PC-9 (cell line): ENCODE data around the gene KBTBD12. TPM values are rescaled to one million over a fixed set of nuclear protein-coding genes. Genes with fewer than 3 reads are reported as not detected.

Experiments
- BruUV-seq: library from RNA; stranded (reverse); fragments of 400-500 nt; replicated peaks from 2 replicates; lab custom pipeline; 2021; lab: Mats Ljungman, UMichigan
- CTCF ChIA-PET: fragments of 300-600 bp; sonication (Branson Sonifier 250); formaldehyde crosslinking; loops from one replicate; lab custom pipeline; 2022; ENCODE audit warnings: antibody characterized with exemption; lab: Charles Lee
- POLR2A ChIA-PET: fragments of 300-600 bp; sonication (Branson Sonifier 250); formaldehyde crosslinking; loops from one replicate; lab custom pipeline; 2022; ENCODE audit warnings: antibody characterized with exemption; ENCODE audit not compliant: unreplicated experiment; lab: Charles Lee
- DNase-seq, 2 experiments: peaks; one replicate each; pipeline versions ENCODE4 v3.0.0 to v3.0.0-alpha.2; 2015 to 2022; ENCODE audit warnings: mixed read lengths in 1 of 2
- H2AFZ ChIP-seq: fragments of 200-600 bp; sonication (generic); 2 replicates; pipeline ENCODE4 v1.8.1; 2017; ENCODE audit warnings: antibody characterized with exemption
- H3F3A ChIP-seq: fragments of 200-600 bp; sonication (generic); 2 replicates; pipeline ENCODE4 v1.8.1; 2017; ENCODE audit warnings: antibody characterized with exemption, mild to moderate bottlenecking, low read depth; ENCODE audit not compliant: insufficient read depth
- H3K27ac ChIP-seq: fragments of 200-600 bp; sonication (generic); 2 replicates; pipeline ENCODE4 v1.6.1; 2016; ENCODE audit warnings: mixed run types
- H3K27me3 ChIP-seq: fragments of 200-600 bp; sonication (generic); 2 replicates; pipeline ENCODE4 v1.6.1; 2016; ENCODE audit warnings: low read depth, mixed run types; ENCODE audit not compliant: insufficient read depth
- H3K36me3 ChIP-seq: fragments of 200-600 bp; sonication (generic); 2 replicates; pipeline ENCODE4 v1.6.1; 2016; ENCODE audit warnings: low read depth, mixed run types
- H3K4me1 ChIP-seq: fragments of 200-600 bp; sonication (generic); replicated peaks from 2 replicates; pipeline ENCODE4 v1.6.1; 2016; ENCODE audit warnings: mixed run types; ENCODE audit not compliant: insufficient read depth
- H3K4me2 ChIP-seq: fragments of 200-600 bp; sonication (generic); 2 replicates; pipeline ENCODE4 v1.6.1; 2017; ENCODE audit warnings: mixed run types
- H3K4me3 ChIP-seq: fragments of 200-600 bp; sonication (generic); 2 replicates; pipeline ENCODE4 v1.6.1; 2016; ENCODE audit warnings: mixed run types
- H3K79me2 ChIP-seq: fragments of 200-600 bp; sonication (generic); 2 replicates; pipeline ENCODE4 v1.6.1; 2017; ENCODE audit warnings: low read depth, mixed run types
- H3K9me2 ChIP-seq: fragments of 200-600 bp; sonication (generic); 2 replicates; pipeline ENCODE4 v1.8.1; 2017; ENCODE audit warnings: mild to moderate bottlenecking; ENCODE audit not compliant: insufficient read depth
- H3K9me3 ChIP-seq: fragments of 200-600 bp; sonication (generic); 2 replicates; pipeline ENCODE4 v1.8.1; 2016; ENCODE audit warnings: low read depth; ENCODE audit not compliant: insufficient read depth
- H4K20me1 ChIP-seq: fragments of 200-600 bp; sonication (generic); 2 replicates; pipeline ENCODE4 v1.8.1; 2017; ENCODE audit not compliant: insufficient read depth
- CTCF ChIP-seq: fragments of 200-600 bp; sonication (generic); conservative IDR thresholded peaks from 2 replicates; pipeline ENCODE4 v1.6.1; 2017; ENCODE audit warnings: mixed run types, antibody characterized with exemption, mild to moderate bottlenecking, moderate library complexity
- EZH2 ChIP-seq: fragments of 200-600 bp; sonication (generic); IDR thresholded peaks from 2 replicates; pipeline ENCODE4 v1.8.0; 2017; ENCODE audit warnings: antibody characterized with exemption, low read depth
- intact Hi-C: fragments of 100-400 bp; cut with micrococcal nuclease; formaldehyde crosslinking; loops from one replicate; pipeline ENCODE4 v1.10.0; 2022; ENCODE audit not compliant: unreplicated experiment
- total RNA-seq: library from RNA; stranded (reverse); gene quantifications from 2 replicates; pipeline ENCODE4 v1.2.3, GENCODE V29; 2021

Gene KBTBD12
- total RNA-seq, 1 experiment from 2014 or later = 1.1 TPM

DNA sequence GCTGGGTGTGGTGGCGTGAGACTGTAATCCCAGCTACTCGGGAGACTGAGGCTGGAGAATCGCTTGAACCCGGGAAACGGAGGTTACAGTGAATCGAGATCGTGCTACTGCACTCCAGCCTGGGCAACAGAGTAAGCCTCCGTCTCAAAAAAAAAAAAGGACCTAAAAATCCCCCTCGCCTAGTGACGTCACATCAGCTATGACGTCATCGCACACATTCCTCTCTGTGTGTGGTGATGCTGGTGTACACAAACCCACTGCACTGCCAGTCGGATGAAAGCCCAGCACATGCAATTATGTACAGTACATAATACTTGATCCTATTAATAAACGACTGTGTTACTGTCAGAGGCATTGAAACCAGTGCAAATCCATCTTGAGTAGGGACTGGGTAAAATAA lies 97.0 kb downstream of the KBTBD12 start:
- ChIA-PET POLR2A (no interaction called here), CTCF (interaction anchor here (0.6 to 0.8 kb wide), 2 partner anchors 22 to 740 kb away, joined by 3 to 9 read pairs; no protein-coding TSS in a partner anchor)
- no peak for TF ChIP-seq CTCF
- no peak for TF ChIP-seq EZH2
- no peaks in the 10 kb centered on the region; the same call in 1 of the 2 replicates for H3K4me1 ChIP-seq
- BruUV-seq = no TSS peak
- H3K27ac ChIP-seq = no peak overlapping the region
- intact Hi-C loops = loop anchor here (5.0 kb wide), 1 partner anchor 595 kb away; no protein-coding TSS in a partner anchor
- H3K36me3 ChIP-seq = no peaks in the 10 kb centered on the region
- no peak for DNase-seq
- H3K4me3 ChIP-seq = no peak overlapping the region
- H4K20me1 ChIP-seq = no peaks in the 10 kb centered on the region
- no peaks in the 10 kb centered on the region for H3K9me2 ChIP-seq
- H3F3A ChIP-seq = no peaks in the 10 kb centered on the region
- no peaks in the 10 kb centered on the region for H3K27me3 ChIP-seq
- no peaks in the 10 kb centered on the region for H3K79me2 ChIP-seq
- no peak overlapping the region for H3K4me2 ChIP-seq
- H2AFZ ChIP-seq = no peak overlapping the region
- no peaks in the 10 kb centered on the region; the same call in none of the 2 replicates for H3K9me3 ChIP-seq

GRCh38 chr3:128014548-128014947 lies 99.5 kb downstream of the KBTBD12 start:
- ChIA-PET POLR2A (no interaction called here), CTCF (no interaction called here)
- H3K36me3 ChIP-seq = no peaks in the 10 kb centered on the region
- H3K4me1 ChIP-seq = no peaks in the 10 kb centered on the region; the same call in 1 of the 2 replicates
- no TSS peak for BruUV-seq
- DNase-seq = no peak
- TF ChIP-seq CTCF (no peak), EZH2 (no peak)
- intact Hi-C loops = loop anchor here (5.0 kb wide), 1 partner anchor 593 kb away; no protein-coding TSS in a partner anchor
- no peaks in the 10 kb centered on the region for H4K20me1 ChIP-seq
- H2AFZ ChIP-seq = no peak overlapping the region
- H3F3A ChIP-seq = no peaks in the 10 kb centered on the region
- no peak overlapping the region for H3K4me2 ChIP-seq
- H3K79me2 ChIP-seq = no peaks in the 10 kb centered on the region
- H3K4me3 ChIP-seq = no peak overlapping the region
- no peaks in the 10 kb centered on the region for H3K9me2 ChIP-seq
- H3K9me3 ChIP-seq = no peaks in the 10 kb centered on the region; the same call in none of the 2 replicates
- no peak overlapping the region for H3K27ac ChIP-seq
- H3K27me3 ChIP-seq = no peaks in the 10 kb centered on the region

GRCh38 chr3:128016502-128016901 lies 101.5 kb downstream of the KBTBD12 start:
- Histone ChIP-seq H3K4me2 (no peak overlapping the region), H4K20me1 (no peaks in the 10 kb centered on the region), H3K9me3 (no peaks in the 10 kb centered on the region; the same call in none of the 2 replicates), H2AFZ (no peak overlapping the region), H3K36me3 (no peaks in the 10 kb centered on the region), H3K27ac (no peak overlapping the region), H3K27me3 (no peaks in the 10 kb centered on the region), H3K4me1 (no peaks in the 10 kb centered on the region), H3F3A (no peaks in the 10 kb centered on the region), H3K4me3 (no peak overlapping the region), H3K79me2 (no peaks in the 10 kb centered on the region), H3K9me2 (no peaks in the 10 kb centered on the region)
- intact Hi-C loops = no loop called here
- no peak for DNase-seq
- TF ChIP-seq EZH2 (no peak), CTCF (no peak)
- CTCF ChIA-PET = no interaction called here
- no TSS peak for BruUV-seq
- POLR2A ChIA-PET = no interaction called here
